ENCODE measurements around the gene MBLAC1.

The MBLAC1 gene

GRCh38 chr7:100126931-100127865 is at the start of gene MBLAC1:
Gene MBLAC1 (plus strand): TSS chr7:100126967. CDS start chr7:100127396, 429 bp downstream.
- DNase-seq = peak; percentile 92

- DNase-seq = no peak
Observed at GRCh38 chr7:100077205-100077604, 49.6 kb upstream of the MBLAC1 start.

GRCh38 chr7:100079024-100079560 is 47.7 kb upstream of the MBLAC1 start:
- DNase-seq = no peak

GRCh38 chr7:100080907-100081534 is 45.7 kb upstream of the MBLAC1 start:
- DNase-seq = no peak

- DNase-seq = peak; percentile 99
Observed at GRCh38 chr7:100081535-100082102, 45.1 kb upstream of the MBLAC1 start, which contains the start of gene ZNF3. Gene ZNF3 (minus strand): TSS chr7:100081723. CDS start chr7:100077357, 4,366 bp downstream.

- DNase-seq = no peak
Observed at GRCh38 chr7:100082978-100083377, 43.8 kb upstream of the MBLAC1 start.

- no peak for DNase-seq
Observed at GRCh38 chr7:100085515-100085914, 41.3 kb upstream of the MBLAC1 start.

- no peak for DNase-seq
Observed at GRCh38 chr7:100087055-100087750, 39.6 kb upstream of the MBLAC1 start.

GRCh38 chr7:100088095-100088620 is 38.6 kb upstream of the MBLAC1 start:
- DNase-seq = no peak

- DNase-seq = peak; percentile 80
Observed at GRCh38 chr7:100088621-100089457, 37.9 kb upstream of the MBLAC1 start, which contains the start of gene COPS6. Gene COPS6 (plus strand): TSS chr7:100088969. CDS start chr7:100088991, 22 bp downstream.

GRCh38 chr7:100089458-100090196 is 37.1 kb upstream of the MBLAC1 start:
- no peak for DNase-seq

GRCh38 chr7:100090527-100091410 is 36.0 kb upstream of the MBLAC1 start:
- peak; percentile 10 for DNase-seq

- peak; percentile 15 for DNase-seq
Observed at GRCh38 chr7:100091411-100092181, 35.2 kb upstream of the MBLAC1 start.

- no peak for DNase-seq
Observed at GRCh38 chr7:100093054-100093453, 33.7 kb upstream of the MBLAC1 start.

- no peak for DNase-seq
Observed at GRCh38 chr7:100093498-100093897, 33.3 kb upstream of the MBLAC1 start.

- DNase-seq = no peak
Observed at GRCh38 chr7:100093925-100094486, 32.8 kb upstream of the MBLAC1 start.

- no peak for DNase-seq
Observed at GRCh38 chr7:100095289-100095688, 31.5 kb upstream of the MBLAC1 start.

- no peak for DNase-seq
Observed at GRCh38 chr7:100095704-100096103, 31.1 kb upstream of the MBLAC1 start.
